Epidermal melanocyte (primary cell): ENCODE measurements around the gene ERN1.

Source experiments
- DNase-seq: peaks from one replicate; pipeline ENCODE4 v3.0.0; 2011; ENCODE audit warnings: low spot score; ENCODE audit not compliant: insufficient read length

Gene ERN1

GRCh38 chr17:64005734-64006167, 124.2 kb downstream of the ERN1 start:
- DNase-seq, result no peak

- DNase-seq, result no peak
These were observed 124.8 kb downstream of the ERN1 start for GRCh38 chr17:64004903-64005733.

GRCh38 chr17:64004218-64004770, 125.7 kb downstream of the ERN1 start:
- DNase-seq, result no peak

- no peak for DNase-seq
These were observed 126.3 kb downstream of the ERN1 start for GRCh38 chr17:64003526-64004121.

- DNase-seq, result no peak
These were observed 127.1 kb downstream of the ERN1 start for GRCh38 chr17:64002658-64003525.

- DNase-seq, result no peak
These were observed 128.0 kb downstream of the ERN1 start for GRCh38 chr17:64001763-64002529.

GRCh38 chr17:64001091-64001579, 128.8 kb downstream of the ERN1 start:
- no peak for DNase-seq

- DNase-seq, result no peak
These were observed 130.0 kb downstream of the ERN1 start for GRCh38 chr17:63999680-64000531.

- DNase-seq, result no peak
These were observed 130.9 kb downstream of the ERN1 start for GRCh38 chr17:63998721-63999679.

GRCh38 chr17:63998050-63998720, 131.8 kb downstream of the ERN1 start, which contains the start of gene PRR29:
Gene PRR29 (plus strand): TSS chr17:63998351. CDS start chr17:63998365, 14 bp downstream.
- DNase-seq, result peak; percentile 86

GRCh38 chr17:63997341-63998048, 132.4 kb downstream of the ERN1 start:
- DNase-seq, result no peak

- DNase-seq, result no peak
These were observed 133.3 kb downstream of the ERN1 start for GRCh38 chr17:63996430-63997182.

- DNase-seq, result no peak
These were observed 134.3 kb downstream of the ERN1 start for GRCh38 chr17:63995626-63996025.

- DNase-seq, result no peak
These were observed 136.5 kb downstream of the ERN1 start for GRCh38 chr17:63993368-63993985.

GRCh38 chr17:63991611-63992010, 138.3 kb downstream of the ERN1 start:
- no peak for DNase-seq
